Iris pigment epithelial cell (primary cell): ENCODE data around the gene LDLRAD3.
A peak's percentile ranks its signal among the peaks of the same experiment; 100 is the strongest.

Experiments used
- DNase-seq: peaks from one replicate; pipeline ENCODE4 v3.0.0-alpha.2; 2011; ENCODE audit warnings: low read depth

Gene LDLRAD3

GRCh38 chr11:36051235-36052144 lies 107.6 kb downstream of the LDLRAD3 start:
- DNase-seq: no peak

GRCh38 chr11:36053281-36053680 lies 109.4 kb downstream of the LDLRAD3 start:
- DNase-seq: no peak

- DNase-seq: no peak
Observed at GRCh38 chr11:36053862-36054261, 110.0 kb downstream of the LDLRAD3 start.

- no peak for DNase-seq
Observed at GRCh38 chr11:36054628-36055027, 110.8 kb downstream of the LDLRAD3 start.

GRCh38 chr11:36056160-36056751 lies 112.4 kb downstream of the LDLRAD3 start:
- peak; percentile 60 for DNase-seq

GRCh38 chr11:36057379-36058042 lies 113.6 kb downstream of the LDLRAD3 start:
- DNase-seq: peak; percentile 92

- no peak for DNase-seq
Observed at GRCh38 chr11:36059660-36060059, 115.8 kb downstream of the LDLRAD3 start.

GRCh38 chr11:36060926-36061325 lies 117.1 kb downstream of the LDLRAD3 start:
- DNase-seq: no peak

- DNase-seq: no peak
Observed at GRCh38 chr11:36061471-36061870, 117.6 kb downstream of the LDLRAD3 start.

- DNase-seq: no peak
Observed at GRCh38 chr11:36062796-36063365, 119.0 kb downstream of the LDLRAD3 start.

- peak; percentile 92 for DNase-seq
Observed at GRCh38 chr11:36065436-36065835, 121.6 kb downstream of the LDLRAD3 start.

GRCh38 chr11:36066891-36067290 lies 123.0 kb downstream of the LDLRAD3 start:
- no peak for DNase-seq

GRCh38 chr11:36069576-36070212 lies 125.8 kb downstream of the LDLRAD3 start:
- DNase-seq: no peak

- DNase-seq: no peak
Observed at GRCh38 chr11:36070213-36070953, 126.5 kb downstream of the LDLRAD3 start.

- no peak for DNase-seq
Observed at GRCh38 chr11:36070954-36071330, 127.1 kb downstream of the LDLRAD3 start.

- DNase-seq: no peak
Observed at GRCh38 chr11:36071917-36072500, 128.1 kb downstream of the LDLRAD3 start.

GRCh38 chr11:36073411-36074203 lies 129.7 kb downstream of the LDLRAD3 start:
- peak; percentile 95 for DNase-seq

GRCh38 chr11:36074941-36075431 lies 131.1 kb downstream of the LDLRAD3 start:
- DNase-seq: peak; percentile 98

GRCh38 chr11:36077368-36077767 lies 133.5 kb downstream of the LDLRAD3 start:
- no peak for DNase-seq
